ENCODE measurements around the gene TMED8.

Gene TMED8

DNA sequence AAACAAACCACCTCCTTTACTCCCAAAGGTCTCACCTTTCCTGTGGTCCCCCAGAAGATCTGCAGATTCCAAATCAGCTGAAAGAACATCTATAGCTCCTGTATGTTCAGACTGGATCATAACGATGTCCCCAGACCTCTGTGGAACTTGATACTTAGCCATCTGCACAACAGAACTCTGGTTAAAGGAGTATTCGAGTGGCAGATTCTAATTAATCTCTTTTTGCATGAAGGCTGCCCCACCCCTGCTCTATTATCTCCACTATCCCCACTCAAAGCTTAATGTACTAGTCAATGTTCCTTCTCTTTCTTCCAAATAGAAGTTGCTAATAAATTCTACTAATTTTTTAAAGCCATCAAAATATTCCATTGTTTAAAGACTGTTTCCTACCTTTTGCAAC is 33.2 kb downstream of the TMED8 start:
- H3K9me3 ChIP-seq (ENCODE audit: severe bottlenecking): no peaks in the 10 kb centered on the region
- peaks cover 14% of the 10 kb centered on the region for H3K36me3 ChIP-seq (ENCODE audit: low read depth)
- DNase-seq (ENCODE audit: low spot score) (no peak), ATAC-seq (ENCODE audit: low read depth) (no peak)
- no peaks in the 10 kb centered on the region for H3K27me3 ChIP-seq (ENCODE audit: insufficient read depth, poor library complexity, severe bottlenecking)
- H3K4me1 ChIP-seq (ENCODE audit: insufficient read depth, poor library complexity, severe bottlenecking): no peaks in the 10 kb centered on the region
- TF ChIP-seq, protein P1, sequence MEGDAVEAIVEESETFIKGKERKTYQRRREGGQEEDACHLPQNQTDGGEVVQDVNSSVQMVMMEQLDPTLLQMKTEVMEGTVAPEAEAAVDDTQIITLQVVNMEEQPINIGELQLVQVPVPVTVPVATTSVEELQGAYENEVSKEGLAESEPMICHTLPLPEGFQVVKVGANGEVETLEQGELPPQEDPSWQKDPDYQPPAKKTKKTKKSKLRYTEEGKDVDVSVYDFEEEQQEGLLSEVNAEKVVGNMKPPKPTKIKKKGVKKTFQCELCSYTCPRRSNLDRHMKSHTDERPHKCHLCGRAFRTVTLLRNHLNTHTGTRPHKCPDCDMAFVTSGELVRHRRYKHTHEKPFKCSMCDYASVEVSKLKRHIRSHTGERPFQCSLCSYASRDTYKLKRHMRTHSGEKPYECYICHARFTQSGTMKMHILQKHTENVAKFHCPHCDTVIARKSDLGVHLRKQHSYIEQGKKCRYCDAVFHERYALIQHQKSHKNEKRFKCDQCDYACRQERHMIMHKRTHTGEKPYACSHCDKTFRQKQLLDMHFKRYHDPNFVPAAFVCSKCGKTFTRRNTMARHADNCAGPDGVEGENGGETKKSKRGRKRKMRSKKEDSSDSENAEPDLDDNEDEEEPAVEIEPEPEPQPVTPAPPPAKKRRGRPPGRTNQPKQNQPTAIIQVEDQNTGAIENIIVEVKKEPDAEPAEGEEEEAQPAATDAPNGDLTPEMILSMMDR (IDR thresholded peaks at IDR 0.05; ENCODE audit: poor library complexity, severe bottlenecking): no peak
- H3K27ac ChIP-seq (ENCODE audit: poor library complexity, severe bottlenecking): no peak overlapping the region
- no peak overlapping the region for H3K4me3 ChIP-seq (ENCODE audit: severe bottlenecking)

GRCh38 chr14:77342726-77343397 is 34.0 kb downstream of the TMED8 start:
- Histone ChIP-seq H3K36me3 (ENCODE audit: low read depth) (peaks cover 14% of the 10 kb centered on the region), H3K4me1 (ENCODE audit: insufficient read depth, poor library complexity, severe bottlenecking) (no peaks in the 10 kb centered on the region), H3K4me3 (ENCODE audit: severe bottlenecking) (no peak overlapping the region), H3K9me3 (ENCODE audit: severe bottlenecking) (no peaks in the 10 kb centered on the region), H3K27ac (ENCODE audit: poor library complexity, severe bottlenecking) (no peak overlapping the region), H3K27me3 (ENCODE audit: insufficient read depth, poor library complexity, severe bottlenecking) (no peaks in the 10 kb centered on the region)
- ATAC-seq (ENCODE audit: low read depth) (peak; percentile 55; the same call in 2 of the 3 replicates), DNase-seq (ENCODE audit: low spot score) (no peak)
- TF ChIP-seq, protein P1 (IDR thresholded peaks at IDR 0.05; ENCODE audit: poor library complexity, severe bottlenecking): no peak

DNA sequence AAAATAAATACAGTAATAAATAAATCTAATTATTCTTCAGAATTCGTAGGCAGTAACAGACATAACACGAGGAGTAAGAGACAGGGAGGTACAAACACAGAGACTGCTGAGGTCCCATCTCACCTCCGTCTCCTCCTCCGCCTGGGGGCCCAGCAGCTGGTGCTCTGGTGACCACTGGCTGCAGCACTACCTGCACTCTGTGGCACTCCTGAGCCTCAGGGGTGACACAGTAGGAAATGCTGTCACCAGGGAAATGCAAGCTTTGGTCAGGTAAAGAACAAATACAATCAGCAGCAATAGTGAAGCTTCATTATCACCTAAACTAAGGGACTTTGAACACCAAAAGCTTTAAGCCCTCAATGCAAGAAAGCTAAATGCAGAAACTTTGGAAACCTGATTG is 36.5 kb downstream of the TMED8 start:
- H3K27ac ChIP-seq (ENCODE audit: poor library complexity, severe bottlenecking): no peak overlapping the region
- ATAC-seq (ENCODE audit: low read depth) (no peak), DNase-seq (ENCODE audit: low spot score) (no peak)
- H3K27me3 ChIP-seq (ENCODE audit: insufficient read depth, poor library complexity, severe bottlenecking): no peaks in the 10 kb centered on the region
- TF ChIP-seq, protein P1 (IDR thresholded peaks at IDR 0.05; ENCODE audit: poor library complexity, severe bottlenecking): no peak
- H3K36me3 ChIP-seq (ENCODE audit: low read depth): peaks cover 16% of the 10 kb centered on the region
- H3K4me1 ChIP-seq (ENCODE audit: insufficient read depth, poor library complexity, severe bottlenecking): no peaks in the 10 kb centered on the region
- H3K4me3 ChIP-seq (ENCODE audit: severe bottlenecking): no peak overlapping the region
- no peaks in the 10 kb centered on the region for H3K9me3 ChIP-seq (ENCODE audit: severe bottlenecking)

- ATAC-seq (ENCODE audit: low read depth): peak; percentile 67
- peaks cover 16% of the 10 kb centered on the region for H3K36me3 ChIP-seq (ENCODE audit: low read depth)
Measured at GRCh38 chr14:77339407-77339806, 37.5 kb downstream of the TMED8 start.

DNA sequence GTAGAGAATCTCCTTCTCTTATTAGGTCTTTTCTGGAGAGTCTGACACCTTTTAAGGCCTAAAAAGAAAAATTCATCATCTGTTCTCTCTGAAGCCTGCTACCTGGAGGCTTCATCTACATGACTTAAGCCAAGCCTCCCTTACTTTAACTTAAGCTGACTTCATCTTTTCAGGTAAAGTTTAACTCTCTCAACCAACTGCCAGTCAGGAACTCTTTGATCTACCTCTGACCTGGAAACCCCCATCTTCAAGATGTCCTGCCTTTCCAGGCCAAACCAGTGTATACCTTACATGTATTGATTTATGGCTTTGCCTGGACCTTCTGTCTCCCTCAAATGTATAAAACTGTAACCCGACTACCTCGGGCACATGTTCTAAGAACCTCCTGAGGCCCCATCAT is 38.6 kb downstream of the TMED8 start:
- DNase-seq (ENCODE audit: low spot score) (no peak), ATAC-seq (ENCODE audit: low read depth) (no peak)
- H3K4me1 ChIP-seq (ENCODE audit: insufficient read depth, poor library complexity, severe bottlenecking): no peaks in the 10 kb centered on the region
- H3K27me3 ChIP-seq (ENCODE audit: insufficient read depth, poor library complexity, severe bottlenecking): no peaks in the 10 kb centered on the region
- H3K4me3 ChIP-seq (ENCODE audit: severe bottlenecking): no peak overlapping the region
- H3K9me3 ChIP-seq (ENCODE audit: severe bottlenecking): no peaks in the 10 kb centered on the region
- TF ChIP-seq, protein P1 (IDR thresholded peaks at IDR 0.05; ENCODE audit: poor library complexity, severe bottlenecking): no peak
- H3K27ac ChIP-seq (ENCODE audit: poor library complexity, severe bottlenecking): no peak overlapping the region
- peaks cover 16% of the 10 kb centered on the region for H3K36me3 ChIP-seq (ENCODE audit: low read depth)

More at GRCh38 chr14:77339407-77339806, 37.5 kb downstream of the TMED8 start:
- no peak for DNase-seq (ENCODE audit: low spot score)
- no peak overlapping the region for H3K4me3 ChIP-seq (ENCODE audit: severe bottlenecking)
- TF ChIP-seq, protein P1 (IDR thresholded peaks at IDR 0.05; ENCODE audit: poor library complexity, severe bottlenecking): no peak
- no peaks in the 10 kb centered on the region for H3K27me3 ChIP-seq (ENCODE audit: insufficient read depth, poor library complexity, severe bottlenecking)
- no peak overlapping the region for H3K27ac ChIP-seq (ENCODE audit: poor library complexity, severe bottlenecking)
- no peaks in the 10 kb centered on the region for H3K9me3 ChIP-seq (ENCODE audit: severe bottlenecking)
- H3K4me1 ChIP-seq (ENCODE audit: insufficient read depth, poor library complexity, severe bottlenecking): no peaks in the 10 kb centered on the region

Data from RWPE2 (cell line).